PC-3 (cell line): Measurements from ENCODE around the gene LIMA1. TPM values are rescaled to one million over a fixed set of nuclear protein-coding genes. Genes with fewer than 3 reads are reported as not detected.

Source experiments
- ATAC-seq: fragments of 200-7000 bp; cut with Tn5 transposase; 2 replicates; pipeline ENCODE4 v1.9.1; 2020; ENCODE audit warnings: mild to moderate bottlenecking, moderate library complexity
- BruUV-seq: library from RNA; stranded (reverse); fragments of 400-500 nt; replicated peaks from 2 replicates; lab custom pipeline; 2021; lab: Mats Ljungman, UMichigan
- CTCF ChIA-PET: fragments of 300-600 bp; sonication (Branson Sonifier 250); formaldehyde crosslinking; loops from one replicate; lab custom pipeline; 2022; ENCODE audit warnings: antibody characterized with exemption; lab: Charles Lee
- POLR2A ChIA-PET: fragments of 300-600 bp; sonication (Branson Sonifier 250); formaldehyde crosslinking; loops from one replicate; lab custom pipeline; 2022; ENCODE audit warnings: antibody characterized with exemption; ENCODE audit not compliant: unreplicated experiment; lab: Charles Lee
- DNase-seq: peaks from one replicate; pipeline ENCODE4 v3.0.0-alpha.2; 2015
- H2AFZ ChIP-seq: fragments of 300-600 bp; sonication (generic); 2 replicates; pipeline ENCODE4 v1.6.0; 2016; ENCODE audit warnings: antibody characterized with exemption, low read length
- H3F3A ChIP-seq: fragments of 300-600 bp; sonication (generic); one replicate; pipeline ENCODE4 v1.6.0; 2017; ENCODE audit warnings: antibody characterized with exemption, low read length, control low read depth, mild to moderate bottlenecking; ENCODE audit not compliant: unreplicated experiment
- H3K27ac ChIP-seq: fragments of 300-600 bp; sonication (generic); 2 replicates; pipeline ENCODE4 v1.5.1; 2016; ENCODE audit warnings: mild to moderate bottlenecking, low read length
- H3K27me3 ChIP-seq: fragments of 300-600 bp; sonication (generic); 2 replicates; pipeline ENCODE4 v1.6.1; 2016; ENCODE audit warnings: low read length, mixed read lengths
- H3K36me3 ChIP-seq: fragments of 300-600 bp; sonication (generic); 2 replicates; pipeline ENCODE4 v1.6.1; 2016; ENCODE audit warnings: low read depth, mixed run types, low read length, mixed read lengths
- H3K4me1 ChIP-seq: fragments of 300-600 bp; sonication (generic); 2 replicates; pipeline ENCODE4 v1.5.1; 2016; ENCODE audit warnings: low read length; ENCODE audit not compliant: insufficient read depth
- H3K4me2 ChIP-seq: fragments of 300-600 bp; sonication (generic); 2 replicates; pipeline ENCODE4 v1.6.0; 2016; ENCODE audit warnings: low read length
- H3K4me3 ChIP-seq: fragments of 300-600 bp; sonication (generic); 2 replicates; pipeline ENCODE4 v1.5.1; 2016; ENCODE audit warnings: mild to moderate bottlenecking, low read length, mixed read lengths
- H3K79me2 ChIP-seq: fragments of 300-600 bp; sonication (generic); 2 replicates; pipeline ENCODE4 v1.6.1; 2017; ENCODE audit warnings: low read length, mixed read lengths
- H3K9ac ChIP-seq: fragments of 300-600 bp; sonication (generic); 2 replicates; pipeline ENCODE4 v1.6.0; 2016; ENCODE audit warnings: mild to moderate bottlenecking, low read length
- H3K9me2 ChIP-seq: fragments of 300-600 bp; sonication (generic); replicated peaks from 2 replicates; pipeline ENCODE4 v1.6.1; 2016; ENCODE audit warnings: mixed run types, low read length, mixed read lengths
- H3K9me3 ChIP-seq: fragments of 300-600 bp; sonication (generic); 2 replicates; pipeline ENCODE4 v1.6.1; 2016; ENCODE audit warnings: low read length, mixed read lengths
- H4K20me1 ChIP-seq: fragments of 300-600 bp; sonication (generic); 2 replicates; pipeline ENCODE4 v1.6.1; 2016; ENCODE audit warnings: low read length, mixed read lengths
- EZH2 ChIP-seq: fragments of 300-600 bp; sonication (generic); IDR thresholded peaks from one replicate; pipeline ENCODE4 v1.6.1; 2017; ENCODE audit warnings: antibody characterized with exemption, mild to moderate bottlenecking, low read length; ENCODE audit not compliant: unreplicated experiment
- EZH2phosphoT487 ChIP-seq: fragments of 300-600 bp; sonication (generic); IDR thresholded peaks from 2 replicates; pipeline ENCODE4 v1.6.1; 2018; ENCODE audit warnings: mild to moderate bottlenecking, antibody characterized with exemption, low read length, borderline replicate concordance
- intact Hi-C: fragments of 100-400 bp; cut with micrococcal nuclease; formaldehyde crosslinking; loops from 2 replicates; pipeline ENCODE4 v1.9.0; 2023
- total RNA-seq: library from RNA; depleted of rRNA; stranded (reverse); fragments of >200 nt; gene quantifications from 2 replicates; pipeline ENCODE4 v1.2.3, GENCODE V29; 2014
- TF ChIP-seq, protein P1 (sequence below): fragments of 300-600 bp; sonication (generic); conservative IDR thresholded peaks from 2 replicates; pipeline ENCODE4 v1.5.1; 2017; ENCODE audit warnings: antibody characterized with exemption, low read depth, mild to moderate bottlenecking, low read length

The LIMA1 gene
- total RNA-seq, 1 experiment from 2014 or later: 45.1 TPM

DNA sequence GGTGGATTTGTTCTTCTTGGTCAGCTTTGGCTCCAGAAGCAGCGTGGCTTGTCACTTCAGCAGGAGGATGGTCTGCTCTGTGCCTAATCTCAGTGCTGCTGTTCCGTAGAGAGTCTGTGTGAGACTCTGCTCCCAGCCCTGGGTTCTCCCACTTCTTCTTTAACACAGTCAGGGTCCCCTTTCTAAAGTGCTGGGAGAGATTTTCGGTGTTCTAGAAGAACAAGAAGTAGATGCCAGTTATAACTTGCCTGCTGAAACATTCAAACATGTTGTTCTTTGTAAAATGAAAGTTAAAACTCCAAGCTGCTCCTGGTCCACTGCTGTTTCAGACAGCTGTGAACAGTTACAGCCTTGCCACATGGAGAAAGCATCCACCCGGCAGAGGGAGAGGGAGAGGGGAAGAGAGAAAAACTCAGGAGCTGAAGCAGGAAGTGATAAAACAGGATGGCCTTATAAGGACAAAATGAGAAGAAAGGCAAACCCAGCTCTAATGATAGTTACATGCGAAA lies 61.0 kb downstream of the LIMA1 start:
- Histone ChIP-seq H3K27me3 (no peaks in the 10 kb centered on the region), H3K27ac (peak overlapping the region; percentile 91), H3K36me3 (no peaks in the 10 kb centered on the region), H3K4me1 (peaks cover 71% of the 10 kb centered on the region), H2AFZ (no peak overlapping the region), H3K4me3 (peak overlapping the region; percentile 57), H3K4me2 (peak overlapping the region; percentile 73), H4K20me1 (no peaks in the 10 kb centered on the region), H3K9me2 (no peaks in the 10 kb centered on the region), H3K79me2 (peaks cover 27% of the 10 kb centered on the region), H3K9me3 (no peaks in the 10 kb centered on the region), H3K9ac (peak overlapping the region; percentile 75), H3F3A (peaks cover 18% of the 10 kb centered on the region)
- ChIA-PET CTCF (interaction anchor here (0.5 to 0.9 kb wide), 2 partner anchors 20 to 194 kb away, joined by 4 read pairs; no protein-coding TSS in a partner anchor), POLR2A (interaction anchor here (0.5 to 0.6 kb wide), 2 partner anchors 41 to 179 kb away, joined by 3 read pairs; no protein-coding TSS in a partner anchor)
- BruUV-seq: TSS peak; percentile 79
- no peak for TF ChIP-seq EZH2phosphoT487
- TF ChIP-seq, protein P1, sequence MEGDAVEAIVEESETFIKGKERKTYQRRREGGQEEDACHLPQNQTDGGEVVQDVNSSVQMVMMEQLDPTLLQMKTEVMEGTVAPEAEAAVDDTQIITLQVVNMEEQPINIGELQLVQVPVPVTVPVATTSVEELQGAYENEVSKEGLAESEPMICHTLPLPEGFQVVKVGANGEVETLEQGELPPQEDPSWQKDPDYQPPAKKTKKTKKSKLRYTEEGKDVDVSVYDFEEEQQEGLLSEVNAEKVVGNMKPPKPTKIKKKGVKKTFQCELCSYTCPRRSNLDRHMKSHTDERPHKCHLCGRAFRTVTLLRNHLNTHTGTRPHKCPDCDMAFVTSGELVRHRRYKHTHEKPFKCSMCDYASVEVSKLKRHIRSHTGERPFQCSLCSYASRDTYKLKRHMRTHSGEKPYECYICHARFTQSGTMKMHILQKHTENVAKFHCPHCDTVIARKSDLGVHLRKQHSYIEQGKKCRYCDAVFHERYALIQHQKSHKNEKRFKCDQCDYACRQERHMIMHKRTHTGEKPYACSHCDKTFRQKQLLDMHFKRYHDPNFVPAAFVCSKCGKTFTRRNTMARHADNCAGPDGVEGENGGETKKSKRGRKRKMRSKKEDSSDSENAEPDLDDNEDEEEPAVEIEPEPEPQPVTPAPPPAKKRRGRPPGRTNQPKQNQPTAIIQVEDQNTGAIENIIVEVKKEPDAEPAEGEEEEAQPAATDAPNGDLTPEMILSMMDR: peak; percentile 16; the same call in 1 of the 2 replicates
- no peak for TF ChIP-seq EZH2
- peak; percentile 57 for DNase-seq
- intact Hi-C loops: loop anchor here (5.0 kb wide), 2 partner anchors 35 kb away; no protein-coding TSS in a partner anchor
- peak; percentile 36 for ATAC-seq

DNA sequence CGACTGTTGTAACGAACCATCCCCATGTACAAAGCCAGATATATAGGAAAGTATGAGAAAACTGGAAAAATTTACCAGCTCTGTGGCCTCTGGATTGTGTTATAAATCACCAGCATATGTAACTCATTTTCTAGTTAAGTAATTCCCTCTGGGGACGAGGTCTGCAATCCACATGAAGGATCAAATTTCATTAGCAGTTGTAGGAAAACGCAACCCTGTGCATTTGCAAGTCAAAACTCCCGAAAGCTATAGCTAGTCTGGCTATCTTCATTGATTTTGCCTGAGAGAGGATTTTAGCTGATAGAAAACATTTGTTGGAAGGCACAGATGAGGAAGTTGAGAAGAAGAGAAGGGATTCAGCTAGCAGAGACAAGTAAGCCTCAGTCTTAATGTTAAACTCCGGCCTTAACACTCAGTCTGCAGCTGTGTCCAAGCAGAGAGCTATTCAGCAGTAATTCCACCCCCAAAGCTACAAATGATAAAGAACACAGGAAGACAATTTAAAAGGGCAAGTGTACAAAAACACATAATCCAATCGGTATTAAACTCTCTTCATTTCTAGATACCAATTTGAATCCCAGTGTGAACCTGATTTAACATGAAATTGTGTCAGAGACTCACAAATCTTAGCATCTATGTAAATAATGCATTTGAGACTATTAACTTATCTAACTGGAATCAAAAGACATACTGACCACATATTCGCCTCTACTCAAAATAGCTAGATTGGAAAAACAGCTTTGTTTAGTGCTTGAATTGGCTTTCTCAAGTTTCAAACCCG lies 61.9 kb downstream of the LIMA1 start:
- Histone ChIP-seq H3K27me3 (no peaks in the 10 kb centered on the region), H3F3A (peaks cover 18% of the 10 kb centered on the region), H3K9me2 (no peaks in the 10 kb centered on the region), H3K9me3 (no peaks in the 10 kb centered on the region), H3K4me3 (peak overlapping the region; percentile 57), H3K36me3 (no peaks in the 10 kb centered on the region), H3K4me1 (peaks cover 76% of the 10 kb centered on the region), H3K4me2 (peak overlapping the region; percentile 73), H4K20me1 (no peaks in the 10 kb centered on the region), H3K79me2 (peaks cover 36% of the 10 kb centered on the region), H3K27ac (peak overlapping the region; percentile 91), H3K9ac (peak overlapping the region; percentile 75), H2AFZ (no peak overlapping the region)
- BruUV-seq: TSS peak; percentile 62
- intact Hi-C loops: loop anchor here (5.0 kb wide), 2 partner anchors 34 to 36 kb away; no protein-coding TSS in a partner anchor
- ATAC-seq (peak; percentile 35), DNase-seq (peak; percentile 73)
- ChIA-PET CTCF (interaction anchor here (0.5 to 1.5 kb wide), 3 partner anchors 93 to 544 kb away, joined by 3 to 9 read pairs (median 4); no protein-coding TSS in a partner anchor), POLR2A (interaction anchor here (0.5 to 0.7 kb wide), 6 partner anchors 13 to 133 kb away, joined by 3 to 10 read pairs (median 4); no protein-coding TSS in a partner anchor)
- TF ChIP-seq EZH2: no peak
- no peak for TF ChIP-seq EZH2phosphoT487
- TF ChIP-seq, protein P1: no peak
